Measurements from ENCODE around the gene ABCC3. TPM values are rescaled to one million over a fixed set of nuclear protein-coding genes. Genes with fewer than 3 reads are reported as not detected.

ABCC3 gene
- total RNA-seq, 1 experiment from 2014 or later, result 66.2 TPM

- ChIA-PET POLR2A (interaction anchor here (0.6 to 2.4 kb wide), 4 partner anchors 10 to 53 kb away, joined by 3 to 6 read pairs (median 5); no protein-coding TSS in a partner anchor), RAD21 (ENCODE audit: low non-redundant PET in 1 of 2, low total read pairs in 2 of 2, uncharacterized antibody in 2 of 2, unreplicated experiment in 2 of 2) (interaction anchor here in 1 of 2 experiments (1.3 kb wide), 1 partner anchor 61 kb away, joined by 5 read pairs; no protein-coding TSS in a partner anchor), CTCF (interaction anchor here (1.0 to 8.3 kb wide), 2 partner anchors 62 to 191 kb away, joined by 3 to 107 read pairs; no protein-coding TSS in a partner anchor)
- peaks cover 9% of the 10 kb centered on the region; the same call in 1 of the 2 replicates for H3K79me2 ChIP-seq (ENCODE audit: insufficient read depth, low read length)
- 0 out of 2 replicates have a peak overlapping the region, but pooled peaks have one; percentile 2 for H3K4me2 ChIP-seq (ENCODE audit: low read length)
- no peak overlapping the region for H2AFZ ChIP-seq (ENCODE audit: low read depth, low read length, poor library complexity, severe bottlenecking)
- no peak overlapping the region for H3K27ac ChIP-seq (ENCODE audit: low read depth, low read length)
- H3K9me2 ChIP-seq (ENCODE audit: insufficient read depth), result no peaks in the 10 kb centered on the region
- peaks cover 57 to 79% of the 10 kb centered on the region in 2 experiments for H3K4me1 ChIP-seq (ENCODE audit: control insufficient read depth in 1 of 2, insufficient read depth in 2 of 2, low read length in 2 of 2)
- no peak overlapping the region for H3K4me3 ChIP-seq (replicated peaks in 1 of 2; ENCODE audit: low read depth in 1 of 2, low read length in 2 of 2)
- no TSS peak for BruUV-seq (replicated peaks)
- intact Hi-C loops (cut with micrococcal nuclease), result no loop called here
- no peaks in the 10 kb centered on the region for H4K20me1 ChIP-seq (ENCODE audit: insufficient read depth)
- H3K9ac ChIP-seq (ENCODE audit: low read length), result peak overlapping the region; percentile 18
- no peaks in the 10 kb centered on the region for H3K27me3 ChIP-seq (ENCODE audit: insufficient read depth, low read length)
- no peaks in the 10 kb centered on the region for H3K9me3 ChIP-seq (ENCODE audit: control insufficient read depth in 1 of 2, insufficient read depth in 1 of 2, low read depth in 1 of 2, low read length in 2 of 2)
- TF ChIP-seq POLR2AphosphoS5 (IDR thresholded peaks at IDR 0.05; ENCODE audit: low read depth, low read length), result peak; percentile 41; the same call in 1 of the 2 replicates
- no peak for TF ChIP-seq SP1 (IDR thresholded peaks at IDR 0.05; ENCODE audit: low read depth)
- no peak for DNase-seq (ENCODE audit: low read depth, low spot score)
- peaks cover 35 to 51% of the 10 kb centered on the region in 2 experiments for H3K36me3 ChIP-seq (ENCODE audit: control insufficient read depth in 1 of 2, insufficient read depth in 2 of 2, low read length in 2 of 2)
- ATAC-seq, result no peak
Measured at GRCh38 chr17:50691550-50692447, 57.1 kb downstream of the ABCC3 start.

- no peak overlapping the region for H3K27ac ChIP-seq (ENCODE audit: low read depth, low read length)
- BruUV-seq (replicated peaks), result no TSS peak
- no peak overlapping the region for H2AFZ ChIP-seq (ENCODE audit: low read depth, low read length, poor library complexity, severe bottlenecking)
- ChIA-PET RAD21 (ENCODE audit: low non-redundant PET in 1 of 2, low total read pairs in 2 of 2, uncharacterized antibody in 2 of 2, unreplicated experiment in 2 of 2) (interaction anchor here in 1 of 2 experiments (1.3 kb wide), 1 partner anchor 62 kb away, joined by 5 read pairs; no protein-coding TSS in a partner anchor), CTCF (interaction anchor here (6.5 to 8.3 kb wide), 2 partner anchors 63 to 142 kb away, joined by 38 to 107 read pairs; no protein-coding TSS in a partner anchor), POLR2A (interaction anchor here (1.7 to 2.0 kb wide), 2 partner anchors 14 to 54 kb away, joined by 5 to 6 read pairs; no protein-coding TSS in a partner anchor)
- H3K4me1 ChIP-seq (ENCODE audit: control insufficient read depth in 1 of 2, insufficient read depth in 2 of 2, low read length in 2 of 2), result peaks cover 50 to 71% of the 10 kb centered on the region in 2 experiments
- intact Hi-C loops (cut with micrococcal nuclease), result no loop called here
- no peak for DNase-seq (ENCODE audit: low read depth, low spot score)
- peaks cover 9% of the 10 kb centered on the region; the same call in 1 of the 2 replicates for H3K79me2 ChIP-seq (ENCODE audit: insufficient read depth, low read length)
- H3K4me2 ChIP-seq (ENCODE audit: low read length), result no peak overlapping the region
- no peak overlapping the region for H3K4me3 ChIP-seq (replicated peaks in 1 of 2; ENCODE audit: low read depth in 1 of 2, low read length in 2 of 2)
- no peak for ATAC-seq
- no peaks in the 10 kb centered on the region for H4K20me1 ChIP-seq (ENCODE audit: insufficient read depth)
- H3K27me3 ChIP-seq (ENCODE audit: insufficient read depth, low read length), result no peaks in the 10 kb centered on the region
- no peaks in the 10 kb centered on the region for H3K9me2 ChIP-seq (ENCODE audit: insufficient read depth)
- H3K36me3 ChIP-seq (ENCODE audit: control insufficient read depth in 1 of 2, insufficient read depth in 2 of 2, low read length in 2 of 2), result peaks cover 43 to 59% of the 10 kb centered on the region in 2 experiments
- TF ChIP-seq ELF1 (IDR thresholded peaks at IDR 0.05; ENCODE audit: borderline replicate concordance, low read depth) (no peak), CEBPB (IDR thresholded peaks at IDR 0.05; ENCODE audit: low read depth) (no peak), SRF (IDR thresholded peaks at IDR 0.05; ENCODE audit: low read depth) (no peak)
- H3K9me3 ChIP-seq (ENCODE audit: control insufficient read depth in 1 of 2, insufficient read depth in 1 of 2, low read depth in 1 of 2, low read length in 2 of 2), result no peaks in the 10 kb centered on the region
- peak overlapping the region; percentile 18; the same call in 1 of the 2 replicates for H3K9ac ChIP-seq (ENCODE audit: low read length)
Measured at GRCh38 chr17:50692448-50693035, 57.9 kb downstream of the ABCC3 start.
